Left kidney (tissue), 2 donors: ENCODE data around the gene AXIN1. TPM values are rescaled to one million over a fixed set of nuclear protein-coding genes. Genes with fewer than 3 reads are reported as not detected.
"Not testable (repeated sequence)": the region's sequence is repeated elsewhere in the genome, so short reads cannot be mapped to it uniquely, and the experiment has no call there.

Experiments used
- DNase-seq: peaks from one replicate; pipeline ENCODE4 v3.0.0-alpha.2; 2013
- polyA plus RNA-seq: library from polyadenylated mRNA; unstranded; fragments of 120-200 nt; gene quantifications from one replicate; pipeline ENCODE4 v1.2.1, GENCODE V29; 2013; ENCODE audit not compliant: insufficient read length

AXIN1 gene
- polyA plus RNA-seq, 1 donor, result 14.7 TPM

DNA sequence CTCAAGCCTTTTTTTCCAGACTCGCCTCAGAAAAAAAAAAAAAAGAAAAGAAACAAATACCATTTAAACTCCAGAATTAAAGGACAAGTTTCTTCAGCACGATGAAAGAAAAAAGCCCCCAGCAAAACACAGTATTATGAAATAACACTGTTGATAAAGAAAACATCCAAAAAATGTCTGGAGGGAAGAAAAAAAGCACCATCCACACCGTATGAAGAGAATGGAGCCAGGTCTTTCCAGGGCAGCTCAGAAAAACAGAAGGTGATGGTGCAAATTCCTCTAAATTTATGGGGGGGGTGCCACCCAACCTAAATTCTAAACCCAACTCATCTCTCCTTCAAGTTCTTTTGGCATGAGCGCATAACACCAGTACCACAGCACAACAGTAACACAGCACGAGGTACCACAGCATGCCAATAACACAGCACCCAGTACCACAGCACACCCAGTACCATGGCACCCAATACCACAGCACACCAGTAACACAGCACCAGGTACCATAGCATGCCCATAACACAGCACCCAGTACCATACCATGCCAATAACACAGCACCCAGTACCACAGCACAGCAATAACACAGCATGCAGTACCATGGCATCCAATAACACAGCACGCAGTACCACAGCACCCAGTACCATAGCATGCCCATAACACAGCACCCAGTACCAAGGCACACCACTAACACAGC lies 19.0 kb downstream of the AXIN1 start:
- DNase-seq, result no peak

DNA sequence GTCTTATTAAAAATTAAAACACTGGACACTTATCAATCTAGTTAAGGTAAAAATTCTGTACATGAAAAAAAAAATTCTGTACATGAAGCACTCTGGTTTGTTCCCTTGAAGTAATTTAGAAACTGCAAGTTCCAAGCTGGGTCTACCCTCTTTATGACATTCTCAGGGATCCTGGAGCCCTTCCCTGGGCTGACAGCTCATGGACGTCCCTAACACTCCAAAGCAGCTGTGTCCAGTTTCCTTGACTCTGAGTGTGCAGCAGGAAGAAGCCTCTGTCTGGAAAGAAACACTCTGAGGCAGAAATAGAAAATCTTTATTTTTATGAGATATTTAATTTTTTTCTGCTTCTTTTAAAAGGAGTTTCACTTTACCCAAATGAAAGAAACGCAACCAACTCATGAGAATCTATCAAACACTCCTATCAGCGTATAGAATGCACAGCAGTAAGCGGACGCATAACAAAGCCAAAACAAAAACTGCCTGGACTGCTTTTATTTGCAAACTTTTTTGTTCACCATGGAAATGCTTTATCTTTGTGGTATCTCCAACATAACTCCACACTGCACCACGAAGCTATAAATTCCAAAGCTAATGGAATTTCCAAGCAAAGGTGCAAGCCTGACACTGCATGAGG lies 21.2 kb downstream of the AXIN1 start:
- not testable (repeated sequence) for DNase-seq

DNA sequence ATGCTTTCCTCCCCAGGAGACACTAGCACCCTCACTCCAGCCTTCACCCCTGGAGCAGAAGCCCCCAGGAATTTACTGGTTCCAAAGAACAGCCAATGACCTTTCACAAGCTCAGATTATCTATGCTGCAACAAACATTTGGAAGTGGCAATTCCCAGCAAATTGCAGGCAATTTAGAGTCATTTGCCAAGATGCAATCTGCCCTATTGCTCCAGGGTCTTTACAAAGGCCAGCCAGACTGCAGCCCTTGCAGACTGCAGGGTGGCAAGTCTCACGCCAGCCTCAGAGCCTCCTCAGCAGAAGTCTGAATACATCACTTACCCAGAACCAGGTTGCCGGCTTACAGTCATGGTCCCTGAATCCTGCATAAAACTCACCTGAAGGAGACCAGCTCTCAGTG lies 21.8 kb downstream of the AXIN1 start:
- DNase-seq, result no peak

- no peak for DNase-seq
Measured at GRCh38 chr16:325375-326145, 27.0 kb downstream of the AXIN1 start.

- no peak for DNase-seq
Measured at GRCh38 chr16:324451-325334, 27.8 kb downstream of the AXIN1 start.

- DNase-seq, result no peak
Measured at GRCh38 chr16:324201-324450, 28.4 kb downstream of the AXIN1 start.

- no peak for DNase-seq
Measured at GRCh38 chr16:322476-323143, 29.9 kb downstream of the AXIN1 start.

DNA sequence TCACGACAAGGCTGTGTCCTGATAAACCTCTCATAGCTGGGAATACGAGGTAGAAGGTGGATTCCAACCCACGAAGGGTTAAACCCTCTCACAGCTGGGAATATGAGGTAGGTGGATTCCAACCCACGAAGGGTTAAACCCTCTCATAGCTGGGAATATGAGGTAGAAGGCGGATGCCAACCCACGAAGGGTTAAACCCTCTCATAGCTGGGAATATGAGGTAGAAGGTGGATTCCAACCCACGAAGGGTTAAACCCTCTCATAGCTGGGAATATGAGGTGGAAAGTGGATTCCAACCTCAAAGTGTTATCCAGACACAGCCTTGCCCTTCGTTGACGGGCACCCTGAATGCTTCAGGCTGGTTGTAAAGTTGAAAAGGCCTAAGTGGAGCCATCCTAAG lies 31.0 kb downstream of the AXIN1 start:
- DNase-seq, result no peak

- no peak for DNase-seq
Measured at GRCh38 chr16:320206-320605, 32.3 kb downstream of the AXIN1 start.

DNA sequence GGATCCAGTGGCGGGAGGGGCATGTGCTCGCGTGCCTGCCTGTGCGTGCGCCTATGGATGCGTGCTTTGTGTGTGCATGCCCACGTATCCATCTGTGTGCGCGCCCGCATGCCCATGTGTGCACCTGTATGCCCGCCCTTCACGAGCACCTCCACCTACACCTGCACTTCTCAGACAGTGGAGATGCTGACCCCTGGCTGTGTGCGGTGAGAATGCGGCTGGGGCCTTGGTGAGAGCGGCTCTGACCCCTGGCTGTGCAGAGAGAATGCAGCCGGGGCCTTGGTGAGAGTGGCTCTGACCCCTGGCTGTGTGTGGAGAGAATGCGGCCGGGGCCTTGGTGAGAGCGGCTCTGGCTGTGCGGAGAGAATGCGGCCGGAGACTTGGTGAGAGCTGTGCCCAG lies 33.9 kb downstream of the AXIN1 start:
- DNase-seq, result no peak

- no peak for DNase-seq
Measured at GRCh38 chr16:317583-317982, 34.9 kb downstream of the AXIN1 start.

DNA sequence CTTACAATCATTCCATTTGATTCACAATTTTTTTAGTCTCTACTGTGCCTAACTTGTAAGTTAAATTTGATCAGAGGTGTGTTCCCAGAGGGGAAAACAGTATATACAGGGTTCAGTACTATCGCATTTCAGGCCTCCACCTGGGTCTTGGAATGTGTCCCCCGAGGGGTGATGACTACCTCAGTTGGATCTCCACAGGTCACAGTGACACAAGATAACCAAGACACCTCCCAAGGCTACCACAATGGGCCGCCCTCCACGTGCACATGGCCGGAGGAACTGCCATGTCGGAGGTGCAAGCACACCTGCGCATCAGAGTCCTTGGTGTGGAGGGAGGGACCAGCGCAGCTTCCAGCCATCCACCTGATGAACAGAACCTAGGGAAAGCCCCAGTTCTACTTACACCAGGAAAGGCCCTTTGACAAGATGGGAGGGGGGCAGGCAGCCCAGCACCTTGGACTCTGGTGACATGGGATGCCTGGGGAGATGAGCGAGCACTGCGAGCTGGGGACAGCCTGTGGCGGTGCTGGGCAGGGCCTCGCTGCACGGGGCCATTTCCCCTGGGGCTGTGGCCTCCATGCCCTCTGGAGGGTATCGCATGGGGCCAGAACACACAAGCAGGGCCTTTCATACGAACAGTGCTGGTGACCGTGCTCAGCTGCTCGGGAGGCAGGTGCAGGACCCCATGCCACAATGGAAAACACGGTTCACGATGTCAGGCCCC lies 35.6 kb downstream of the AXIN1 start:
- DNase-seq, result no peak

DNA sequence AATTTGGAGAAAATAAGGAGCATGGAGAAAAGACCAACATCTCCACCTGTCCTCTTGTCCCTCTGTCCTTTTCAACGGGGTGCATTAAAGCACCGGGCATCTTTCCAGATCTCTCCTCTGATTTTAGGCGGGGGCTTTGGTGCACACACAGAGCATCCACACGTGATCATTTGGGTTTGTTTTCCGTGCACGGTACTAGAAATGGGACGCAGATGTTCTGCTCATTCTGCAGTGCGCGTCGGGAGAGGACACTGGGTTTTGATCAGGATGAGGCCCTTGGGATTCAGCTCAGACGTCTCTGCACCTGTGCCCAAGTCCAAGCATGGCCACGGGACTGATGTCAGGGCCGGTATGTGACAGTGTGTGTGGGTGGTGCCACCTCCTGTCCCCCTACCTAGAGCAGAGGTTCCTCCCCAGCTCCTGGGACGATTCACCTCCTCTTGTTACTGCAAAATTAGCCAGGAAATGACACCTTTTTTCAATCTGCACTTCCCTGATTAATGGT lies 37.7 kb downstream of the AXIN1 start:
- DNase-seq, result no peak

DNA sequence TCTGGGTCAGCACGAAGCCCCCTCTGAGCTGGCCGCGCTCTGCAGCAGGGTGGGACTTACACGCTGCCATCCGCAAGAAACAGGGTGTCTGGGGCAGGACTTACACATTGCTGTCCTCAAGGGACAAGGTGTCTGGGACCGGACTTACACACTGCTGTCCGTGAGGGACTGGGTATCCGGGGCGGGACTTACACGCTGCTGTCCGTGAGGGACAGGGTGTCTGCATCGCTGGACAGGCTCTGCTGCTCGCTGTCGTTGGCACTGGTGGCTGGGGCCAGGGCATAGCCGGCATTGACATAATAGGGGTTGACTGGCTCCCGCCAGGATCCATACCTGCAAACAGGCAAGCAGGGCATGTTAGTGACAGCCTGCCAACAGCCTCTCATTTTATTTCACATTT lies 38.2 kb downstream of the AXIN1 start:
- DNase-seq, result no peak

DNA sequence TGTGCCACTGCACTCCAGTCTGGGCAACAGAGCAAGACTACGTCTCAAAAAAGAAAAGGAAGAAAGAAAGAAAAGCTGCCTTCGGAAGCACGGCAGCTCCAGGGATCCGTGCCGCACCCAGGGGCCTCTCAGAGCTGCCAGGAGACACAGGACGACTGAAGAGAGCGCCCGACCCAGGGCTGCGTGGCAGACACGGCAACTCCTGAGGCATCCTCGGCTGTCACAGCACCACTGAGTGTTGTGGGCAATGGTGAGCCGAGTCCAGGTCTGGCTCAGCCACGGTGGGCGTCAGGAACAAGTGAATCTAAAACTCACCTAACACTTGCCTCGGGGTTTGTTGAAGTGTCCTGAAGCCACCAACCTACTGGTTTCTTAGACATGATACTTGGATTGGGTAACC lies 40.8 kb downstream of the AXIN1 start:
- no peak for DNase-seq

- DNase-seq, result no peak
Measured at GRCh38 chr16:309476-309875, 43.0 kb downstream of the AXIN1 start.

DNA sequence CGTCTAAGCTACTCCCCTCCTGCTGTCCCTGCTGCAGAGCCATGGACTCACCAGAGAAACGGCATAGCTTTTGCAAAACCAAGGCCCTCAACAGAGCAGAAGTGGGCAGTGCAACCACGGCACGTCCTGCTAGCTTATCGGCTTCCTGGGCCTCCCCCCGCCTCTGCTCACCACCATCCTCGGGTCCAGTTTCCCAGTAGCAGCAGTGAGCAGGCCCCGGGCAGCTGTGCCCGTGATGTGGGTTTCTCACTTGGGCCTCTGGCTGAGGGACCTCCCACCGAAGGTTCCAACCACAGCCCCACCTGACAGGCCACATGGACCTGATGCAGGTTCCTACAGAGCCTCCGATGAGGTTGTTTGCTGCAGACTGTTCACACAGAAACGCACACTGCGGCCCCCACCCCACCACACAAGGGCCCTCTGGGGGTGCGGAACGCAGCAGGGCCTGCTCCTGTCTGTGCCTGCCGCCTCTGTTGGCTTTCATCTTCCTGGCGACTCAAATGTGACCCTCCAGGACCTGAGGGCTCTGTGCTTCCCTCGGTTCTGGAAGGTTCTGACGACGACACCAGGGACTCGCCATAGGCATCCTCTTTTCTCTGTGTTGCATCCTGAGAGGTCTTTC lies 44.7 kb downstream of the AXIN1 start:
- DNase-seq, result no peak

- DNase-seq, result no peak
Measured at GRCh38 chr16:306911-307370, 45.6 kb downstream of the AXIN1 start.

DNA sequence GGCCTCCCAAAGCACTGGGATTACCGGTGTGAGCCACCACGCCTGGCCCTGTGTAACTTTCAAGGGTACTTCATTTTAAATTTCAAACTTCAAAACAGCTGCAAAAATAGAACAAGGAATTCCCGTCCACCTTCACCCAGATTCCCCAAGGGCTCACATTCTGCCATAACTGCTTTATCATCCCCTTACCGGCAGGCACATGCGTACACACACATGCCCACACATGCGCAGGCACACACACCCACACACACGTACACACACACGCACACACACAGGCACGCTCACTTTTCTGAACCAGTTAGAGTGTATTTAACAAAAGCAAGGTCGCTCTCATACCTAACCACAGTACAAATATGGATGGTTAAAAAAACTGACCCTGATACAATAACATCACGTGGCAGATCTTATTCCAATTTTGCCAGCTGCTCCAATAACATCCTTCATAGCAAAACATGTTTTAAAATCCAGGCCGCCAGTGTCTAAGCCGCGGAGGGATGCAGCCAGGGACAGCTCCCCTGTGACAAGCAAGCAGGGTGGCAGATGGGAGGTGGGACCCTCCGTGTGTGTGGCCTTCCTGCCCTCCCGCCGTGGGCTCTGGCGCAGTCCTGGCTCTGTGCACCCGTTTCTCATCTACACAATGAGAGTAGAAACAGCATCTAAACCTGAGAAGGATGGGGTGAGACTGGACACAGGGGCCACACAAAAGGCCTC lies 46.5 kb downstream of the AXIN1 start:
- DNase-seq, result no peak
